Uterus (tissue), 2 donors: ENCODE measurements around the gene RAB11FIP4.

Source experiments
- CTCF ChIP-seq, 4 experiments: fragments of 200-600 bp in 2 of 4; fragments of 450-650 bp in 2 of 4; sonication (generic) in 2 of 4; IDR thresholded peaks; one replicate each; pipeline ENCODE4 v1.5.1; 2016 to 2019; ENCODE audit warnings: antibody characterized with exemption in 4 of 4, mild to moderate bottlenecking in 2 of 4, moderate library complexity in 1 of 4
- POLR2A ChIP-seq, 2 donors: fragments of 450-650 bp; IDR thresholded peaks; one replicate each; pipeline ENCODE4 v1.6.1; 2016; ENCODE audit warnings: antibody characterized with exemption in 2 of 2, mild to moderate bottlenecking in 1 of 2, moderate library complexity in 1 of 2

DNA sequence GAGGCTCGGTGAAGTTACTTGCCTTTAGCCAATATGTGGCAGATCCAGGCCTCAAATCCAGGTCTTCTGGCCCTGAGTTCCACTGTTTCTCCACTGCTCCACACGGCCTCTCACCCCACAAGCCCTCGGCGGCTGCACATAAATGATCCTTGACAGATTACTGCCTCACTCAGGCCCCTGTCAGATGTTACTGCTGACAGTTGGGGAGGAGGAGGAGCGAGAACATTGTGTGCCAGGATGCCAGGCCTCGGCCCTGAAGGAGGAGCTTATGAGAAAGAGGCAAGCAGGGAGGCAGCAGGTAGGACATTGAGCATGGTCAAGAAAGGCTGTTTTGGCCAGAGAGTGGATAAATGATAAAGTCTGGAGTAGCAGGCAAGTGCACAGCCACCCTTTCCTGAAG, 88.6 kb downstream of the RAB11FIP4 start:
- TF ChIP-seq CTCF (IDR thresholded peaks at IDR 0.05) (no peak), POLR2A (IDR thresholded peaks at IDR 0.05) (no peak)
